Measurements from ENCODE around the gene MAZ. TPM values are rescaled to one million over a fixed set of nuclear protein-coding genes. Genes with fewer than 3 reads are reported as not detected.

Gene MAZ
- polyA plus RNA-seq, 1 donor = 236 TPM

- no peak for DNase-seq
- Histone ChIP-seq H3K4me1 (ENCODE audit: control insufficient read depth, insufficient read depth, low read length) (peaks cover 13% of the 10 kb centered on the region), H3K27me3 (ENCODE audit: control insufficient read depth, insufficient read depth, low read length) (no peaks in the 10 kb centered on the region), H3K4me3 (ENCODE audit: low read length) (no peak overlapping the region), H3K9me3 (ENCODE audit: control insufficient read depth, low read depth, low read length) (no peaks in the 10 kb centered on the region), H3K36me3 (ENCODE audit: control insufficient read depth, insufficient read depth, low read length) (peaks cover 30% of the 10 kb centered on the region), H3K27ac (ENCODE audit: low read length) (no peak overlapping the region)
- WGBS (ENCODE audit: insufficient coverage, low lambda C conversion rate) = no CpG with 5 or more reads among the region's 7 CpGs
These were observed 50.9 kb downstream of the MAZ start for GRCh38 chr16:29857133-29857760.

DNA sequence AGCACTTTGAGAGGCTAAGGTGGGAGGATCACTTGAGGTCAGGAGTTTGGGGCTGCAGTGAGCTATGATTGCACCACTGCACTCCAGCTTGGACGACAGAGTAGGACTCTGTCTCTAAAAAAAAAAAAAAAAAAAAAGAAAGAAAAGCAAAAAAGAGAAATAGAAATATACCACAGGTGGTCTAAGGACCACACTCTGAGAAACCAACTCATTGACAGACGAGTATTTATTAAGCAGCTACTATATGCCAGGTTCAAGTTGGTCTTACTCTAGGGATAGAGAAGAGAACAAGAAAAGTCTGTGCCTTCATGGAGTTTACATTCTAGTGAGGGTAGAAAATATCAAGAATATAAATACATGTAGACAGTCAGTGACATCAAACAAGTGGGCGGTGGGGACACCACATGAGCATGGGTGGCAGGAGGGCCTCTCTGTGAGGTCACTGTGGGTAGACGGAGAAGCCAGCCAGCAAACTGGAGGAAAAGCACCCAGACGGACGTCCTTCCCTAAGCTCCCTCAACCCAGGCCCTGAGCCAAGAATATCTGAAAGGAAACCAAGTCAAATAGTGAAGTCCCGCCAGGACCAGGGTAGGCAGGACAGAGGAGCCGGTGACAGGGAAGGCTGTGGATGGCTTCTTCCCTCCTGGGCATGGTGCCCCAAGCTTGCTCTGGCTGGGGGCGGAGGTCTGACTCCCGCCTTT lies 52.0 kb downstream of the MAZ start:
- H3K27ac ChIP-seq (ENCODE audit: low read length) = no peak overlapping the region
- no peak for DNase-seq
- H3K27me3 ChIP-seq (ENCODE audit: control insufficient read depth, insufficient read depth, low read length) = no peaks in the 10 kb centered on the region
- peaks cover 30% of the 10 kb centered on the region for H3K36me3 ChIP-seq (ENCODE audit: control insufficient read depth, insufficient read depth, low read length)
- H3K4me1 ChIP-seq (ENCODE audit: control insufficient read depth, insufficient read depth, low read length) = peaks cover 13% of the 10 kb centered on the region
- H3K9me3 ChIP-seq (ENCODE audit: control insufficient read depth, low read depth, low read length) = no peaks in the 10 kb centered on the region
- WGBS (ENCODE audit: insufficient coverage, low lambda C conversion rate) = no CpG with 5 or more reads among the region's 10 CpGs
- no peak overlapping the region for H3K4me3 ChIP-seq (ENCODE audit: low read length)

- H3K36me3 ChIP-seq (ENCODE audit: control insufficient read depth, insufficient read depth, low read length) = peaks cover 30% of the 10 kb centered on the region
- no peaks in the 10 kb centered on the region for H3K9me3 ChIP-seq (ENCODE audit: control insufficient read depth, low read depth, low read length)
- WGBS (ENCODE audit: insufficient coverage, low lambda C conversion rate) = no CpG with 5 or more reads among the region's 19 CpGs
- peaks cover 18% of the 10 kb centered on the region for H3K4me1 ChIP-seq (ENCODE audit: control insufficient read depth, insufficient read depth, low read length)
- H3K27ac ChIP-seq (ENCODE audit: low read length) = no peak overlapping the region
- no peak overlapping the region for H3K4me3 ChIP-seq (ENCODE audit: low read length)
- no peak for DNase-seq
- H3K27me3 ChIP-seq (ENCODE audit: control insufficient read depth, insufficient read depth, low read length) = no peaks in the 10 kb centered on the region
These were observed 52.6 kb downstream of the MAZ start for GRCh38 chr16:29858974-29859373.

- H3K4me1 ChIP-seq (ENCODE audit: control insufficient read depth, insufficient read depth, low read length) = peaks cover 18% of the 10 kb centered on the region
- H3K4me3 ChIP-seq (ENCODE audit: low read length) = no peak overlapping the region
- no peaks in the 10 kb centered on the region for H3K27me3 ChIP-seq (ENCODE audit: control insufficient read depth, insufficient read depth, low read length)
- no peaks in the 10 kb centered on the region for H3K9me3 ChIP-seq (ENCODE audit: control insufficient read depth, low read depth, low read length)
- peaks cover 30% of the 10 kb centered on the region for H3K36me3 ChIP-seq (ENCODE audit: control insufficient read depth, insufficient read depth, low read length)
- no peak for DNase-seq
- WGBS (ENCODE audit: insufficient coverage, low lambda C conversion rate) = 40% methylated on average over 1 of the region's 9 CpGs
- no peak overlapping the region for H3K27ac ChIP-seq (ENCODE audit: low read length)
These were observed 53.9 kb downstream of the MAZ start for GRCh38 chr16:29860218-29860617.

Other genes with a start within 250 kb of the MAZ start
- gene SPN, start 143.3 kb upstream of the MAZ start, polyA plus RNA-seq = 6.8 TPM
- gene QPRT, start 127.3 kb upstream of the MAZ start, polyA plus RNA-seq = 220 TPM
- 1.5 TPM for gene C16orf54, start 60.5 kb upstream of the MAZ start, polyA plus RNA-seq
- 2.2 TPM for gene ZG16, start 28.3 kb upstream of the MAZ start, polyA plus RNA-seq
- gene KIF22, start 15.8 kb upstream of the MAZ start, polyA plus RNA-seq = 40.9 TPM
- gene PRRT2, start 5.7 kb downstream of the MAZ start, polyA plus RNA-seq = 12.8 TPM
- gene PAGR1, start 9.6 kb downstream of the MAZ start, polyA plus RNA-seq = 36.4 TPM
- gene MVP, start 13.9 kb downstream of the MAZ start, polyA plus RNA-seq = 128 TPM
- gene CDIPT, start 56.7 kb downstream of the MAZ start, polyA plus RNA-seq = 68.7 TPM
- gene SEZ6L2, start 93.0 kb downstream of the MAZ start, polyA plus RNA-seq = 52.3 TPM
- gene ASPHD1, start 94.0 kb downstream of the MAZ start, polyA plus RNA-seq = 15.0 TPM
- 30.4 TPM for gene KCTD13, start 119.7 kb downstream of the MAZ start, polyA plus RNA-seq
- 160 TPM for gene TMEM219, start 155.6 kb downstream of the MAZ start, polyA plus RNA-seq
- gene TAOK2, start 167.3 kb downstream of the MAZ start, polyA plus RNA-seq = 46.6 TPM
- 12.0 TPM for gene HIRIP3, start 189.1 kb downstream of the MAZ start, polyA plus RNA-seq
- 60.5 TPM for gene INO80E, start 189.7 kb downstream of the MAZ start, polyA plus RNA-seq
- 4.2 TPM for gene DOC2A, start 204.5 kb downstream of the MAZ start, polyA plus RNA-seq
- gene C16orf92, start 216.7 kb downstream of the MAZ start, polyA plus RNA-seq = not detected
- 3.2 TPM for gene TLCD3B, start 224.7 kb downstream of the MAZ start, polyA plus RNA-seq